WI38 (cell line): ENCODE measurements around the gene DGCR2.

Experiments used
- H3K4me3 ChIP-seq: 2 replicates; pipeline ENCODE4 v1.5.1; 2011; ENCODE audit warnings: low read depth, mild to moderate bottlenecking, control low read depth, low read length
- TF ChIP-seq, protein P1 (sequence below): IDR thresholded peaks from 2 replicates; pipeline ENCODE4 v1.5.1; 2012; ENCODE audit warnings: low read depth, mild to moderate bottlenecking, control low read depth, low read length

DGCR2 gene

DNA sequence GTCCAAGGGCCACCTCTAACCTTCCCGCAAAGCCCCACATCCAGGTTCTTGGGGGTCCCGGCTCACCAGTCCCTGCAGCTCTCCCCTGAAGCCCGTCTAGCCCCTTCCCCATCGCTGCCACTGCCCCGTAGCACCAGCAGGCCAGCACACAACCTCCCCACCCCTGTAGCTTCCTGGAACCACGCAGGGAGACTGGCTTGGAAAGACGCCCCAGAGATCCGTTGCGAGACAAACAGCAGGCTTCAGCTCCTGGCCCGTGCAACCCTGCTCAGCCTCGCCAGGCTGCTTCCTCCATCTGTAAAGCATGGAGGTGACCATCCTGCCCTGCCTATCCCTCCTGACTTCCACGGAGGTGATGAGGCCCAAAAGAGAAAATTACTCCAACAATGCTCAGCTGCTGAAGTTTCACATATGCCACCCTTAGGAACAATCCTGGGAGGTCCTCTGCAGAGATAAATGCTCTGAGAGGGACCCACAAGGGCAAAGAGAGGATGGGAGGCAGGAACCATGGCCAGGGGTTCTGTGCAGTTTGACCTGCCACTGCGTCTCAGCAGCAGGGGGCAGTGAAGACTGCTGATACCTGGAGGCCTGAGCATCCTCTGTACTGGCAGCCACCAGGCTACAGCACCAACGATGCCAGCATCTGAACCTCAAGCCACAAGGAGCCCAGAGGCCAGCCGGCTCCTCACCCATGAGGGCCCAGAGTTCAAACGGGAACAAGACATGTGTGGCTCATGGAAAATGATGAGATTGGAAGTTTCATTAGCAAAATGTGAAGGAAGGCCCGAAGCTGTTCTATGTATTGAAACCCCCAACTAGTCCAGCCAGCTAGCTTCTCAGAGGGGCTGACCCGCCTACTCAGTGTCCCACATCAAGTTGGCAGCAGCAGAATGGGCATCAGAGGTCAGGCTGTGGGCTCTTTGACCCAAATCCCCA, 16.1 kb downstream of the DGCR2 start:
- TF ChIP-seq, protein P1, sequence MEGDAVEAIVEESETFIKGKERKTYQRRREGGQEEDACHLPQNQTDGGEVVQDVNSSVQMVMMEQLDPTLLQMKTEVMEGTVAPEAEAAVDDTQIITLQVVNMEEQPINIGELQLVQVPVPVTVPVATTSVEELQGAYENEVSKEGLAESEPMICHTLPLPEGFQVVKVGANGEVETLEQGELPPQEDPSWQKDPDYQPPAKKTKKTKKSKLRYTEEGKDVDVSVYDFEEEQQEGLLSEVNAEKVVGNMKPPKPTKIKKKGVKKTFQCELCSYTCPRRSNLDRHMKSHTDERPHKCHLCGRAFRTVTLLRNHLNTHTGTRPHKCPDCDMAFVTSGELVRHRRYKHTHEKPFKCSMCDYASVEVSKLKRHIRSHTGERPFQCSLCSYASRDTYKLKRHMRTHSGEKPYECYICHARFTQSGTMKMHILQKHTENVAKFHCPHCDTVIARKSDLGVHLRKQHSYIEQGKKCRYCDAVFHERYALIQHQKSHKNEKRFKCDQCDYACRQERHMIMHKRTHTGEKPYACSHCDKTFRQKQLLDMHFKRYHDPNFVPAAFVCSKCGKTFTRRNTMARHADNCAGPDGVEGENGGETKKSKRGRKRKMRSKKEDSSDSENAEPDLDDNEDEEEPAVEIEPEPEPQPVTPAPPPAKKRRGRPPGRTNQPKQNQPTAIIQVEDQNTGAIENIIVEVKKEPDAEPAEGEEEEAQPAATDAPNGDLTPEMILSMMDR, result no peak; the same call in 1 of the 2 replicates
- no peak overlapping the region for H3K4me3 ChIP-seq

DNA sequence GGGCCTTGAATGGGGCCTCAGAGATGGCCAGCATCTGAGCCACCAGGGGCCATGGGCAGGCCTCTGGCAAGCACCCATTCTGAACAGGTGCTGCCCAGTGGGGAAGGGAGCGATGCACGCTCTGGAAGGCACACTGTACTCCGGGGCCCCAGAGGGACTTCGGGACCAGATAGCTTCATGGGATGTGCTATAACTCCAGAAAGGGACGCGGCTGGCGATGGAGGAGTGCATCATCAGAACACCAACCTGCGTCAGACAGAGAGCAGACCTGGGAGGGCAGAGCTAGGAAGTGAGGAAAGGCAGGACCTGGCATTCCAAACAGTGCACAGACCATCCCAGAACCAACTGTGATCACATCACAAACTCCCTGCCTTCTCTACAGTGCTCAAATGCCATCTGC, 16.8 kb downstream of the DGCR2 start:
- TF ChIP-seq, protein P1, result no peak
- no peak overlapping the region for H3K4me3 ChIP-seq

DNA sequence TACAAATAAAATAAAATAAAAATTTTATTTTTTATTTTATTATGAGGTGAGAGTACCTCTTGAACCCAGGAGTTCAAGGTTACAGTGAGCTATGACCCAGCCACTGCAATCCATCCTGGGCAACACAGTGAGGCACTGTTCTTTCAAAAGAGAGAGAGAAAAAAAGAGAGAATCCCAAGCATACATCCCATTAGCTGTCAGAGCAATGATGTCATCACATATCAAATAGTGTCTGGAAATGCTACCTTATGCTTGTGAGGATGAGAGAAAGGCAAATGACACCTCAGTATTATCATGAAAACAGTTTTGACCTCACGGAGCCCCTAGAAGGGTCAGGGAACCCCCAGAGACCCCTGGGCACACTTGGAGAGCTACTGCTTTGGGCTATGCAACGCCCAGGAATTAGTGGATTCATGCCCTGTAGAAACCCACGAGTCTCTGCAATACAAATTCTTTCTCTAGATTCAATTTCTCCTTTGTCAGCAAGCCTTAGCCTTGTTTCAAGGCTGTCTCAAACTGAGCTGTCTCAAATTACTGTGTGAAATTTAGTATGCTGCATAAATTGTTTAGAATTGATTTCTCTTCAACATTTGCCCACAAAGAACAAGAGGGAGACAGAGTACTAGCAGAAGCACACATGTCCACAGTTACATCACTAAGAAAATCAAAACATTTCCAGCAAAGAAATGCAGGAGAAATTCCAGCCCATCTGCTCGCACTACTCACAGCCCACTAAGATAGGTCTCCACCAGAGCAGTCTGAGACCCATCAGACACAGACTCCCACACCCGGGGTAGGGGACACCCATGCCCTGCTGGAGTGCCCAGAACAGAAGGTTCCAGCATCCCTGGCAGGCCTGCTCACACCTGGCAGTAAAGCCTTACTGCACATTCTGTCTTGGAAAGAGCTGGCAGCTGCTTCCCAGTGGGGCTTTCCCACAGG, 18.1 kb downstream of the DGCR2 start:
- TF ChIP-seq, protein P1, result no peak

DNA sequence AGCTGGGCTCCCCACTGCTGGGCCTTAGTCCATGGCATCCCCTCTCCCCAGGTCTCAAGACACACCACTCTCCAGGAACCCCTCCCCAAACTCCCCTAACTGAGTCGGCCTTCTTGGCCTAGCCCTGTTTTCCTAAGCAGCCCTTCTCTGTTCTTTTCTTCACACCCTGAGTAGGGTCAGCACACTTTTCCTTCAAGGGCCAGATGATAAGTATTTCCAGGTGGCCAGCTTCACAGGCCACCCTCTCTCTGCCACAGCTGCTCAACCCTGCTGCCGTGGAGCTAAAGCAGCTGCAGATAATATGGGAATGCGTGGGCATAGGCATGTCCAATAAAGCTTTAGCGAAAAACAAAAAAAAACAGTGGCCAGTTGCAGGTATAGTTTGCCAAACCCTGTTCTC, 24.1 kb downstream of the DGCR2 start:
- H3K4me3 ChIP-seq, result no peak overlapping the region
- TF ChIP-seq, protein P1, result no peak

More for the DNA sequence above, 18.1 kb downstream of the DGCR2 start:
- no peak overlapping the region for H3K4me3 ChIP-seq

DNA sequence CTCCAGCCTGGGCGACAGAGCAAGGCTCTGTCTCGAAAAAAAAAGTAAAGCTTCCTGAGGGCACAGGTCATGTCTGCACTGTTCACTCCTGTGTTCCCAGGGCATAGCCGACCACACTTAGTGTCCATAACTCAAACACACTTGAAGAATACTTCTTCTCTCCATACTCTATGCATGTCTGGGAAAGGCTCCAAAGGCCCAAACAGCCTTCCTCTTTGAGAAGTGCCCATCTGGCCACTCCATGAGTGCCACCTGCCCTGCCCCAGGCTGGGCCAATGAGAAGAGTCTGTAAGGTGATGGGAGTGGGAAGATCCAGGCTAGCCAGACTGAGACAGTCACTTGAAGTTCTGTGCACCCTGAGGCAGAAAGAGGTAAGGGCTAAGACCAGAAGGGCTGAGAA, 24.7 kb downstream of the DGCR2 start:
- TF ChIP-seq, protein P1, result no peak
- H3K4me3 ChIP-seq, result no peak overlapping the region

DNA sequence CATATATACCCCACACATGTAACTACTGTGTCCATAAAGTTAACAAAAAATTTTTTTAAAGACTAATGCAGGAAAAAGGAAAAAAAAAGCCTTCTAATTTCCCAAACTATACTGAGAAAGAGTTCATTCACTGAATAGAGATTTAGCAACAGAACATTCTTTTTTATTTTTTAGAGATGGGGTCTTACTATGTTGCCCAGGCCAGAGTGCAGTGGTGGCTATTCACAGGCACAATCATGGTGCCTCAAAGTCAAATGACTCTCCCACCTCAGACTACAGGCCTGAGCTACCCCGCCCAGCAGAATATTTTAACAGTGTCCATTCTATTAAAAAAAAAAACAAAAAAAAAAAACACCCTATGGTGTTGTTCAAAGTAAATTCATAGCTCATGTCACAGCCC, 25.7 kb downstream of the DGCR2 start:
- TF ChIP-seq, protein P1, result no peak
- no peak overlapping the region for H3K4me3 ChIP-seq
